ENCODE measurements around the gene CARD11.

DNA sequence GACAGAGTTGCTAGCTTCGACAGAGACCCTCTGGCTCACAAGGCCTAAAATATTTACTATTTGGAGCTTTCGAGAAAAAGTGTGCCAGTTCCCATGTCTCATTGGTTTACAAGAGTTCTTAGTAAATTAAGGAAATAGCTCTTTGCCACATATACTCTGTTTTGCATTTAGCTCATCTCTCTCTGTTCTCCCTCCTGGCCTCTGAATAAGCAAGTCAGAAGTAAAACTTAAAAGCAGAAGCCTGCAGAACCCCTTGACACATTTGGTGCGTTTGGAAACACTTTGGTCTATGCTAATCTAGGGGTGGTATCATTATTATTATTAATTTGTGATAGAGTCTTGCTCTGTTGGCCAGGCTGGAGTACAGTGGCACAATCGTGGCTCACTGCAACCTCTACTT is 6.4 kb downstream of the CARD11 start:
- TF ChIP-seq POLR2A (IDR thresholded peaks at IDR 0.05), result no peak
- TF ChIP-seq, protein P1, sequence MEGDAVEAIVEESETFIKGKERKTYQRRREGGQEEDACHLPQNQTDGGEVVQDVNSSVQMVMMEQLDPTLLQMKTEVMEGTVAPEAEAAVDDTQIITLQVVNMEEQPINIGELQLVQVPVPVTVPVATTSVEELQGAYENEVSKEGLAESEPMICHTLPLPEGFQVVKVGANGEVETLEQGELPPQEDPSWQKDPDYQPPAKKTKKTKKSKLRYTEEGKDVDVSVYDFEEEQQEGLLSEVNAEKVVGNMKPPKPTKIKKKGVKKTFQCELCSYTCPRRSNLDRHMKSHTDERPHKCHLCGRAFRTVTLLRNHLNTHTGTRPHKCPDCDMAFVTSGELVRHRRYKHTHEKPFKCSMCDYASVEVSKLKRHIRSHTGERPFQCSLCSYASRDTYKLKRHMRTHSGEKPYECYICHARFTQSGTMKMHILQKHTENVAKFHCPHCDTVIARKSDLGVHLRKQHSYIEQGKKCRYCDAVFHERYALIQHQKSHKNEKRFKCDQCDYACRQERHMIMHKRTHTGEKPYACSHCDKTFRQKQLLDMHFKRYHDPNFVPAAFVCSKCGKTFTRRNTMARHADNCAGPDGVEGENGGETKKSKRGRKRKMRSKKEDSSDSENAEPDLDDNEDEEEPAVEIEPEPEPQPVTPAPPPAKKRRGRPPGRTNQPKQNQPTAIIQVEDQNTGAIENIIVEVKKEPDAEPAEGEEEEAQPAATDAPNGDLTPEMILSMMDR (IDR thresholded peaks at IDR 0.05), result no peak
- TF ChIP-seq POLR2AphosphoS5 (IDR thresholded peaks at IDR 0.05), result no peak

All from suprapubic skin (tissue), 4 donors.